ENCODE measurements around the gene AHRR. TPM values are rescaled to one million over a fixed set of nuclear protein-coding genes. Genes with fewer than 3 reads are reported as not detected.

The AHRR gene
- total and polyA plus RNA-seq, 10 of the 15 experiments (the other 5 are each of a cell fraction or from before 2014, with no cell fraction given) = 0.90 to 35.2 (median 19.2) TPM

GRCh38 chr5:399296-400281, 78.1 kb downstream of the AHRR start (continued):
- TF ChIP-seq MTA3 (IDR thresholded peaks at IDR 0.05; ENCODE audit: borderline replicate concordance, low read length) = peak; percentile 80; the same call in 1 of the 2 replicates
- peak; percentile 81; the same call in 1 of the 2 replicates for TF ChIP-seq CHD2 (IDR thresholded peaks at IDR 0.05; ENCODE audit: borderline replicate concordance, low read depth, low read length)
- no peak for TF ChIP-seq YBX1 (IDR thresholded peaks at IDR 0.05)
- TF ChIP-seq NR2C2 (IDR thresholded peaks at IDR 0.05; ENCODE audit: borderline replicate concordance, control insufficient read depth, insufficient read length, low read depth) = no peak
- TF ChIP-seq FOXM1 (IDR thresholded peaks at IDR 0.05; ENCODE audit: low read depth, low read length) = peak; percentile 99
- TF ChIP-seq POU2F2 (IDR thresholded peaks at IDR 0.05; ENCODE audit: borderline replicate concordance, low read depth, low read length) = peak; percentile 80; the same call in 2 of the 3 replicates
- TF ChIP-seq MEF2A (IDR thresholded peaks at IDR 0.05; ENCODE audit: insufficient read depth, low read depth, low read length) = peak; percentile 81; the same call in 1 of the 2 replicates
- peak; percentile 70 for TF ChIP-seq PBX3 (IDR thresholded peaks at IDR 0.05; ENCODE audit: insufficient replicate concordance, low read depth, low read length)
- TF ChIP-seq ZNF592 (IDR thresholded peaks at IDR 0.05) = 0 out of 2 replicates have a peak, but pooled peaks have one; percentile 10
- TF ChIP-seq WRNIP1 (IDR thresholded peaks at IDR 0.05; ENCODE audit: borderline replicate concordance, low read depth, low read length) = no peak
- 0 out of 4 replicates have a peak, but pooled peaks of 1 of the 2 experiments have one; percentile 1 for TF ChIP-seq SRF (IDR thresholded peaks at IDR 0.05; ENCODE audit: low read depth in 2 of 2, low read length in 2 of 2)
- TF ChIP-seq EGR1 (IDR thresholded peaks at IDR 0.05; ENCODE audit: borderline replicate concordance in 1 of 2, low read depth in 2 of 2, low read length in 2 of 2) = peak; percentile 6 to 59; a peak in 2 of 3 replicates
- TF ChIP-seq DPF2 (IDR thresholded peaks at IDR 0.05) = peak; percentile 96
- TF ChIP-seq RBBP5 (conservative IDR thresholded peaks at IDR 0.05) = no peak

Measured in GM12878 (cell line).